ELR (cell line): ENCODE data around the gene JAK2.
"Not testable (repeated sequence)": the region's sequence is repeated elsewhere in the genome, so short reads cannot be mapped to it uniquely, and the experiment has no call there.

Source experiments
- DNase-seq: peaks from one replicate; pipeline ENCODE4 v3.0.0-alpha.2; 2015; ENCODE audit warnings: low read depth

Gene JAK2

DNA sequence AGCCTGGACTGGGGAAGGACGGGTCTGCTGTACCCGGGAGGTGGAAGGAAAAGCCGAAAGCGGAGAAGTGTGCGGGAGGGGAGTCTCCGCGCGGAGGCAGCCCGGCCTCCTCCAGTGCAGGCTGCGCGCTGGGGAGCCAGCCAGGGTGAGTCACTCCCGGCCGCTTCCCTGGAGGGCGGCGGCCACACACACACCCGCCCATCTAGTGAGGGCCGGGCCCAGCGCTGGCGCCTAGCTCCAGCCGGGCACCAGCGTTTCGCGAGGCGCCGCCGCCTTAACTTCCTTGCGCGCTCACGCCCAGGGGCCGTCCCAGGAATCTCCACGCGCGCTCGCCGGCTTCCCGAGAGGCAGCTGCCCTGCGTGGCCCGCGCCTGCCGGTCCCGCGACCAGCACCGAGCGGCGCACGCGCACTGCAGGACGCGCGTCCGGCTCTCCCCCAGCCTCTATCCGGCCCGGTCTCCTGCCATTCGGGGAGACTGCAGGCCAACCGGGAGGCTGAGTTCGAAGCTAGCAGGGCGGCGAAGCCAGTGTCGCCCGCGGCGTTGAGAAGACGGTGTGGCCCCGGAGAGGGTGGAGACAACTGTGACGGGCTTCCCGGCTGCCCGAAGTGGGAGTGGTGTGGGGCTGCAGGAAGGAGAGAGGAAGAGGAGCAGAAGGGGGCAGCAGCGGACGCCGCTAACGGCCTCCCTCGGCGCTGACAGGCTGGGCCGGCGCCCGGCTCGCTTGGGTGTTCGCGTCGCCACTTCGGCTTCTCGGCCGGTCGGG lies at the start of gene JAK2:
JAK2 (plus strand) TSS at position 652 of the 765 bp plus-strand sequence. CDS start 36,716 bp downstream, outside the sequence.
- peak; percentile 94 for DNase-seq

DNA sequence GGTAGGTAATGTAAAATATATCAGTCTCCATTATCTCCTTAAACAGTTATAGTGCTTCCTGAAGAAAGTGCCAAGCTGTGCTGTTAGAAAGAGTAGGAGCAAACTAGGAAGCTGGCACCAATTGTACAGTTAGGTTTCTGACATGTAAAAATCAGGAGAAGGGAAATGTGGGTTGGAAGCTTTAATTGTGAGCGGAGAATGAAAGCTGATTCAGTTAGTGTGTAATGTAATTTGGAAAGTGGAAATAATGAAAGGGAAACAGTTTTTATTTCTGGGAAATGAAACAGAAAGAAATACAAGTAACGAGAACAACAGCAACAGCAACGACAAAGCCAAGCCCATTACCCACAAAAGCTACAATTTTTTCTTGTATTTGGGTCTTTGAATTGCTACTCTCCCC lies 48.8 kb upstream of the JAK2 start:
- DNase-seq: no peak

DNA sequence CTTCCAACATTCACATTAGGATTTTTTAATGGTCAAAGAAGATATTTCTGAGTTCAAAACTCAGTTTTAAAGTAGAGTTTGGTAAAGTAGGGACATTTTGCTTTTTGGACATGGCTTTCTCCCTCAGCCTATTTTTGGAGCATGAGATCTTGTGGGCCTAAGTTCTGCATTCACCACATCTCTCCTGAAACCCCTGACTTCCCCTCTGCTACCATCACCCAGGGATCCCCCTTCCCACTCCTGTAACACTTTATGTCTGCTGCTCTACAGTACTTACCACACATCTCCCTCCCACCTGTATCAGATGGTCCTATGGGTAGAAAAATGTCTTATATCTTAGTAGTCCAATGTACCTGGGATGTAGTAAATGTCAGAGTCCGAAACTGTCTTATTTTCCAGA lies 48.2 kb upstream of the JAK2 start:
- DNase-seq: no peak

GRCh38 chr9:4937446-4937845 lies 47.6 kb upstream of the JAK2 start:
- DNase-seq: no peak

- DNase-seq: no peak
Measured at GRCh38 chr9:4938496-4938895, 46.6 kb upstream of the JAK2 start.

DNA sequence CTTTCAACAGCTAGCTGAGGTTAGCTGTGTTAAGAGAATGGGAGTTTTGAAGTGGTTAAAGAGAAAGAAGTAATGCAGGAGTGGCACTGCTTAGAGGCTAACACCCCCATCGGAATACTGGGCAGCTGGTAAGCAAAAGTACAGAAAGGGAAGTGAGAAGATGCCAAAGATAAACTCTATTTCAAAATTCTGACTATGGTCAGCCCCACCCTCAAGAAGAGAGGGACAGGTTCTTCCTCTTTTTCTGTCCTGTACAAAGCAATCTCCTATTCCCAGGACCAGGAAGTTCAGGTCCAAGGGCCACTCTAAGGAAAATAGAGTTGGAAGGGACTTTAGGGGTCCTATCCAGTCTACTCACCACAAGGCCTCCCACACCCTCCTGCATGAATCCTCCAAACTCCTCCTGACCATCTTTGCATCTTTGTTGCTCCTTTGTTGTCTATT lies 45.9 kb upstream of the JAK2 start:
- no peak for DNase-seq

DNA sequence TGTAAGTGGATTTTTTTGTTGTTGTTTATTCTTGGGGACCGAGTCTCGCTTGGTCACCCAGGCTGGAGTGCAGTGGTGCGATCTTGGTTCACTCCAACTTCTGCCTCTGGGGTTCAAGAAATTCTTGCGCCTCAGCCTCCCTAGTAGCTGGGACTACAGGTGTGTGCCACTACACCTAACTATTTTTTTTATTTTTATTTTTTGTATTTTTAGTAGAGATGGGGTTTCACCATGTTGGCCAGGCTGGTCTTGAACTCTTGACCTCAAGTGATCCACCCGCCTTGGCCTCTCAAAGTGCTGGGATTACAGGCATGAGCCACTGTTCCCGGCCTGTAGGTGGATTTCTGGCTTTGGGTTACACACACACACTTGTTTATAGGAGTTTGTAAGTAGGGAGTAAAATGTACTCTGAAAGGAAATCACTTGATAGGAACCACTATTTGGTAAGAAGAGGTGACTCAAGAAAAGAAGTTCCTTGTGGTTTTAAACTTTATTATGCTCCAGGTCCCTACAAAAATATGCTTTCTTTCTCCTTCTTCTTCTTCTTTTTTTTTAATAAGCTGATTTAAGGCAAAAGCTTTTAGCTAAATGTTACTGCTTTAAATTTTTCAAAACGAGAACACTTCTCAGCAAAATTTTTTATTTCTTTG lies 42.9 kb upstream of the JAK2 start:
- DNase-seq: peak; percentile 22

DNA sequence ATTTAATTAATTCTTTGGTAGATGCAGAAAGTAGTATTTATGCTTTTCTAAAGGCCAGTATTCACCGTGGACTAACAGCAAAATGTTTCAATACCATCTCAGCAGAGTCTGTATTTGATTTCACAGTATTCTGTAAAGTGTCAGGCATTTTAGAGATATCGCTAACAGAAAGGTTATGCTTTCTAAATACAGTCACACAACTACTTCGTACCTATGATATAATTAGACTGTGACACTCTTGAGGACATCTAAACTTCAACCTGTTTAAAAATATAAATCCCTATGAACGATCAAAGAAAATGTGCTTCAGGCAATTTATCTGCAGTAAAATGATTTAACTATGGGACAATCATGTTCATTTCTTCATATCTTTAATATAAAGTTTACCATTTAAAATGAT lies 41.7 kb upstream of the JAK2 start:
- no peak for DNase-seq

DNA sequence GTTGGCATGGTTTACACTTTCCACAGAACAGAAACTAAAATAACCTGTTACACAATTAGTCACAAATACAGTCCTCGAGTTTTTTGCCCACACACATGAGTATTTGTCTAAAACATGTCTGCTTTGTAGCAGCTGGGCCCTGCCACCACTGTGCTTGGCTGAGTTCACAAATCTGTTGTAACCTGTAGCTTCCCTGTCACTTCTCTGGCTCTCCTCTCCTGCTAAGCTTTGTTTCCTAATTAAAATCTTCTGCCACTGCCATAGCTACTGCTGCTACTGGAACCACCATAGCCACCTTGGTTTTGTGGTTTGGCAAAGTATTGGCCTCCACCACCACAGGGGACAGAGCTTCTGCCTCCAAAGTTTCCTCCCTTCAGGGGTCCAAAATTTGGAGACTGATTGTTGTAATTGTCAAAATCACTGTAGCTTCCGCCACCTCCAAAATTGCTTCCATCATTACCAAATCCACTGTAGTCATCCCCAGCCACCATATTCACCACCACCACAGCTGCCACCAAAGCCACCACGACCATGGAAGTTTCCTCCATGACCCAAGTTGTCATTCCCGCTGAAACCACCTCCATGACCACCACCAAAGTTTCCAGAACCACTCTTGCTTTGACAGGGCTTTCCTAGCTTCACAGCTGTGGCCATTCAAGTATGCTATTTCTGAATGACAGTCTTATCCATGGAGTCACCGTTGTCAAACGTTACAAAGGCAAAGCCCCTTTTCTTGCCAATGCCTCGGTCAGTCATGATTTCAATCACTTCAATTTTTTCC lies 40.5 kb upstream of the JAK2 start:
- DNase-seq: not testable (repeated sequence)

- no peak for DNase-seq
Measured at GRCh38 chr9:4946937-4947336, 38.1 kb upstream of the JAK2 start.

DNA sequence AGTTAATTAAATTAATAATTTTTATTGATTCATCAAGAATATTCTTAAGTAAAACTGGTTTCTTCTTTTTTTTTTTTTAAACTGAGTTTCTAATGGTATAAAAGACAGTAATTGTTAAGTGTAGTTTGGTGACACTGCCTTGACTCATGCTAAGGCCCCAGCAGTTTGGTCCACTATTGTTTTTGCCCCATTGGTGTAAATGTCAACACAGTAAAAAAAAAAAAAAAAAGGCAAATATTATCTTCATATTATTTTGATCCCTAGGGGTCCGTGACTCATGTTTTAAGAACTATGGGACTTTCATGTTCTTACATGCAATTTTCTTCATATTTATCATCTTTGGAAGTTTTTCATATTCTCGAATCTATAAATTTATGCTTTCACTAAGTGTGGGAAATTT lies 29.2 kb upstream of the JAK2 start:
- peak; percentile 56 for DNase-seq

- DNase-seq: no peak
Measured at GRCh38 chr9:4959031-4959430, 26.0 kb upstream of the JAK2 start.

- DNase-seq: no peak
Measured at GRCh38 chr9:4962085-4962484, 23.0 kb upstream of the JAK2 start.

DNA sequence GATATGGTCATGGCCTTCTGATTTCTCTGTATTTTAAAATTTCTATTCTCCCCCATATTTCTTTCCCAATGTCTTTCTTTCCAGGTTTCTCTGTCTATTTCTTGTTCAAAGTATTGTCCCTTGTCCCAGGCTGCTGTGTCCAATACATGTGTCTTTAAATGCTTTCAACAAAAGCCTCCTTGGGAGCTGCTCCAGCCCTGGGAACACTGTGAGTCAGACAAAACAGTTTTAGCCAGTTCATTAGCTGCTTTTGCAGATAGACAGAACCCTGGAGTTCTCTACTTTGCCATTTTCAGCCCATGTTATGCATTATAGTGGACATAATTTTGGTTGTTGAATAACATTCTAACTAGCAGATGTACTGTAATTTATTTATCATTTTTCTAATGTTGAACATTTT lies 20.5 kb upstream of the JAK2 start:
- no peak for DNase-seq

- DNase-seq: no peak
Measured at GRCh38 chr9:4965174-4965821, 19.8 kb upstream of the JAK2 start.

- DNase-seq: peak; percentile 17
Measured at GRCh38 chr9:4967523-4967922, 17.5 kb upstream of the JAK2 start.

DNA sequence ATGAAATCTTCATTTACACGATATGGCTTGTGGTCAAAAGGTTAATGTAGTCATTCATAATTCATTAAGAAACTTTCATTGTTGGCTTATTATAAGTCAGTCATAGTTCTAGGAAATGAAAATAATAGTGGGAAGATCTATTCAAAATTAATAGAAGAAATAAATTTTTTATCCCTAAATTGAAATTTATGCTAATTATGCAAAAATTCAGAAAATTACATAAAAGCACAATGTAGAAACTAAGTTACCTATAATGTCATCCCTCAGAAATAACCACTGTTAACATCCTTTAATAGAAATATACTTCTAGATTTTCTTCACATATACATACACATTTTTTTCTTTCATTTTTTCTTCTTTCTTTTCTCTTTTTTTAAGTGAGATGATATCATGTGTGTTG lies 15.9 kb upstream of the JAK2 start:
- no peak for DNase-seq

GRCh38 chr9:4970970-4971641 lies 14.0 kb upstream of the JAK2 start:
- no peak for DNase-seq

GRCh38 chr9:4973246-4973645 lies 11.8 kb upstream of the JAK2 start:
- DNase-seq: no peak

DNA sequence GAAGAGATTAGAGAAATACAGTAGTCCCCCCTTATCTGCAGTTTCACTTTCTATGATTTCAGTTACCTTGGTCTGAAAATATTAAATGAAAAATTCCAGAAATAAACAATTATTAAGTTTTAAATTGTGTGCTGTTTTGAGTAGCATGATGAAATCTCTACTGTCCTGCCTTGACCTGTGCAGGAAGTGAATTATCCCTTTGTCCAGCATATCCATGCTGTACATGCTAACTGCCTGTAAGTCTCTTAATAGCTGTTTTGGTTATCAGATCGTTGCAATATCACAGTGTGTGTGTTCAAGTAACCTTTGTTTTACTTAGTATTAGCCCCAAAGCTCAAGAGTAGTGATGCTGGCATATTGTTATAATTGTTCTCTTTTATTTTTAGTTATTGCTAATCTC lies 11.2 kb upstream of the JAK2 start:
- DNase-seq: no peak

DNA sequence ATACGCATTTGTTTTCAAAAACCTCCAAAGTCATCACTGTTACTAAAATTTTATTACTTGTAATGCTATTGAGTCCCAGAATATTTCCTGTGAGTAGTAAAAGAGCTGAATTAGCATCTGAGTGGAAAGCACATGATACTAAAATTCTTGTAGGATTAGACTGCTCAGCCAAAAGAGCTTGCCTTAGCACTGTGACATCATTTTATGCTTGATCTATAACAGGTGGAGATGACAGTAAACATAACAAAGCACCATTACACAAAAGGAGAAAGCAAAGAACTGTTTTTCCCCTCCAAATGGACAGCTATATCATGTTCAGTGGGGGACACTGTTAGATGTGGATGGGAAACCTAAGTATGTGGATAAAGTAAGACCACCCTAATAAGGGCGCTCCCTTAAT lies 5.8 kb upstream of the JAK2 start:
- peak; percentile 47 for DNase-seq
